ENCODE results near the gene CFAP77.

- TF ChIP-seq EZH2phosphoT487 (IDR thresholded peaks at IDR 0.05; ENCODE audit: insufficient read depth, low read depth) (no peak), EZH2 (IDR thresholded peaks at IDR 0.05; ENCODE audit: insufficient read depth, poor library complexity, severe bottlenecking) (no peak)
These were observed 39.4 kb upstream of the CFAP77 start for GRCh38 chr9:132370592-132370991.
